ENCODE data around the gene CCDC192.

- TF ChIP-seq, protein P1, sequence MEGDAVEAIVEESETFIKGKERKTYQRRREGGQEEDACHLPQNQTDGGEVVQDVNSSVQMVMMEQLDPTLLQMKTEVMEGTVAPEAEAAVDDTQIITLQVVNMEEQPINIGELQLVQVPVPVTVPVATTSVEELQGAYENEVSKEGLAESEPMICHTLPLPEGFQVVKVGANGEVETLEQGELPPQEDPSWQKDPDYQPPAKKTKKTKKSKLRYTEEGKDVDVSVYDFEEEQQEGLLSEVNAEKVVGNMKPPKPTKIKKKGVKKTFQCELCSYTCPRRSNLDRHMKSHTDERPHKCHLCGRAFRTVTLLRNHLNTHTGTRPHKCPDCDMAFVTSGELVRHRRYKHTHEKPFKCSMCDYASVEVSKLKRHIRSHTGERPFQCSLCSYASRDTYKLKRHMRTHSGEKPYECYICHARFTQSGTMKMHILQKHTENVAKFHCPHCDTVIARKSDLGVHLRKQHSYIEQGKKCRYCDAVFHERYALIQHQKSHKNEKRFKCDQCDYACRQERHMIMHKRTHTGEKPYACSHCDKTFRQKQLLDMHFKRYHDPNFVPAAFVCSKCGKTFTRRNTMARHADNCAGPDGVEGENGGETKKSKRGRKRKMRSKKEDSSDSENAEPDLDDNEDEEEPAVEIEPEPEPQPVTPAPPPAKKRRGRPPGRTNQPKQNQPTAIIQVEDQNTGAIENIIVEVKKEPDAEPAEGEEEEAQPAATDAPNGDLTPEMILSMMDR (IDR thresholded peaks at IDR 0.05; ENCODE audit: insufficient read depth, low read depth, low read length) = no peak
- no peak for TF ChIP-seq EZH2 (IDR thresholded peaks at IDR 0.05; ENCODE audit: insufficient read depth, low read length)
Measured at GRCh38 chr5:127892467-127893207, 189.4 kb downstream of the CCDC192 start.

Measured in astrocyte (in vitro differentiated cells and primary cell).